Smooth muscle cell (in vitro differentiated cells): Measurements from ENCODE around the gene CCDC73. TPM values are rescaled to one million over a fixed set of nuclear protein-coding genes. Genes with fewer than 3 reads are reported as not detected.

ENCODE experiments used
- DNase-seq: peaks from one replicate; lab custom pipeline; 2025; ENCODE audit not compliant: unreplicated experiment; lab: John Stamatoyannopoulos, UW
- H2AFZ ChIP-seq: fragments of 200-600 bp; sonication (generic); 2 replicates; pipeline ENCODE4 v1.6.0; 2016; ENCODE audit warnings: antibody characterized with exemption, low read depth, mild to moderate bottlenecking
- H3F3A ChIP-seq: fragments of 200-600 bp; sonication (generic); 2 replicates; pipeline ENCODE4 v1.6.0; 2017; ENCODE audit warnings: antibody characterized with exemption, low read depth
- H3K27ac ChIP-seq: fragments of 200-600 bp; sonication (generic); 2 replicates; pipeline ENCODE4 v1.5.1; 2016; ENCODE audit warnings: low read depth, mild to moderate bottlenecking
- H3K27me3 ChIP-seq: fragments of 200-600 bp; sonication (generic); 2 replicates; pipeline ENCODE4 v1.6.1; 2016; ENCODE audit warnings: low read depth, mild to moderate bottlenecking
- H3K36me3 ChIP-seq: fragments of 200-600 bp; sonication (generic); 2 replicates; pipeline ENCODE4 v1.5.1; 2016; ENCODE audit warnings: low read depth
- H3K4me1 ChIP-seq: fragments of 200-600 bp; sonication (generic); 2 replicates; pipeline ENCODE4 v1.5.1; 2016; ENCODE audit warnings: low read depth
- H3K4me2 ChIP-seq: fragments of 200-600 bp; sonication (generic); 2 replicates; pipeline ENCODE4 v1.6.0; 2016; ENCODE audit warnings: mild to moderate bottlenecking
- H3K4me3 ChIP-seq: fragments of 200-600 bp; sonication (generic); 2 replicates; pipeline ENCODE4 v1.5.1; 2016; ENCODE audit warnings: mild to moderate bottlenecking
- H3K79me2 ChIP-seq: fragments of 200-600 bp; sonication (generic); 2 replicates; pipeline ENCODE4 v1.6.0; 2016; ENCODE audit warnings: low read depth, mild to moderate bottlenecking
- H3K9ac ChIP-seq: fragments of 200-600 bp; sonication (generic); 2 replicates; pipeline ENCODE4 v1.6.0; 2016; ENCODE audit warnings: low read depth
- H3K9me3 ChIP-seq: fragments of 200-600 bp; sonication (generic); replicated peaks from 2 replicates; pipeline ENCODE4 v1.5.1; 2016; ENCODE audit warnings: low read depth
- H4K20me1 ChIP-seq: fragments of 200-600 bp; sonication (generic); 2 replicates; pipeline ENCODE4 v1.6.0; 2016; ENCODE audit warnings: low read depth
- CTCF ChIP-seq: fragments of 200-600 bp; sonication (generic); IDR thresholded peaks from 2 replicates; pipeline ENCODE4 v1.5.1; 2017; ENCODE audit warnings: borderline replicate concordance, mild to moderate bottlenecking, antibody characterized with exemption; ENCODE audit not compliant: insufficient read depth, poor library complexity, severe bottlenecking
- WGBS: methylation state at CpG from one replicate; pipeline ENCODE4 v1.1.7; 2016; ENCODE audit warnings: low lambda C conversion rate; 5-methylcytosine and 5-hydroxymethylcytosine counted together
- polyA plus RNA-seq: library from polyadenylated mRNA; unstranded; fragments of >200 nt; fragmentation: Nextera tagmentation; extraction: Ambion mirVana; gene quantifications from 2 replicates; pipeline ENCODE4 v1.2.1, GENCODE V29; 2016
- total RNA-seq: library from RNA; depleted of rRNA; stranded (reverse); fragments of >200 nt; gene quantifications from 2 replicates; pipeline ENCODE4 v1.2.3, GENCODE V29; 2014

The CCDC73 gene
- total and polyA plus RNA-seq, 2 experiments from 2014 or later: not detected

DNA sequence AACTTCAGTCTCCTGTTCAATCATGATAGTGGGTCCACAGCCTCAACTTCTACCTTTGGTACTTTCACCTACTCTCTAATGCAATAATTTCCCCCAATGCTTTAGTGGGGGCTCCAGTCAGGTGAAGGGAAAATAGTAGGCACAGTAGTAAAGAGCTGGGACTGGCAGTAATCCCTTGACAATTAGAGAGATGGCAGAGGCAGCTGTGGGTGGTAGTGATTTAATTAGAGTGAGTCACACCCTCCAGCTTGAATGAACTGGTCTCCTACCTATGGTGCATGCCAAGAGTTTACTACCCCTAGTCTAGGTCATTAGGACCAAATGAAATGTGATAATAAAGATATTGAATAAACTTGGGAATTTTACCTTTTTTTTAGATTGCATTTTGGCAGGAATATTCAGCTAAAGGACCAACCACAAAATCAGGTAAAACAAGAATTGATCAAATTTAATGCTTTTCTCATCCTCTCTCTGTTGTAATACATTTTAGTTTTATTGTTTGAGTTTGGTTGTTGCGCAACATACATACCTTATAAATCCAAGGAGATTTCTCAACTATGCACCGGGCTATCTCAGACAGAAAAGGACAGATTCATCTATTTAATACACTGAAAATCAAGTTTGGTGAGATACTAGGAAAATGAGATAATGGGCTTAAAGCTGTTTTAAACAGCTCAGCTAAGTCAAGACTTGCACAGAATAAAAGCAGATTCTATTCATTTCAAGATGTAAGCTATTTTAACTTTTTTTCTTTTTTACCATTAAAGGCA is 44.2 kb upstream of the CCDC73 start:
- H3K4me1 ChIP-seq: peaks cover 6% of the 10 kb centered on the region
- peak overlapping the region; percentile 38 for H3K4me2 ChIP-seq
- H2AFZ ChIP-seq: no peak overlapping the region
- H3K27ac ChIP-seq: no peak overlapping the region
- WGBS: 74% methylated on average over 2 of the region's 2 CpGs
- no peaks in the 10 kb centered on the region for H4K20me1 ChIP-seq
- no peaks in the 10 kb centered on the region for H3K9me3 ChIP-seq
- DNase-seq: no peak
- no peaks in the 10 kb centered on the region for H3K27me3 ChIP-seq
- no peaks in the 10 kb centered on the region for H3K79me2 ChIP-seq
- H3K9ac ChIP-seq: no peak overlapping the region
- no peak overlapping the region for H3K4me3 ChIP-seq
- no peaks in the 10 kb centered on the region for H3K36me3 ChIP-seq
- TF ChIP-seq CTCF: no peak
- no peaks in the 10 kb centered on the region for H3F3A ChIP-seq

GRCh38 chr11:32836946-32837345 is 42.5 kb upstream of the CCDC73 start:
- H3K9me3 ChIP-seq: no peaks in the 10 kb centered on the region
- no peaks in the 10 kb centered on the region for H4K20me1 ChIP-seq
- H3K9ac ChIP-seq: no peak overlapping the region
- H2AFZ ChIP-seq: no peak overlapping the region
- H3K4me2 ChIP-seq: no peak overlapping the region
- no peak overlapping the region for H3K27ac ChIP-seq
- no peaks in the 10 kb centered on the region for H3K27me3 ChIP-seq
- DNase-seq: no peak
- WGBS: 89% methylated on average over 2 of the region's 2 CpGs
- H3F3A ChIP-seq: no peaks in the 10 kb centered on the region
- H3K36me3 ChIP-seq: no peaks in the 10 kb centered on the region
- TF ChIP-seq CTCF: no peak
- no peak overlapping the region for H3K4me3 ChIP-seq
- H3K4me1 ChIP-seq: peaks cover 6% of the 10 kb centered on the region
- no peaks in the 10 kb centered on the region for H3K79me2 ChIP-seq

GRCh38 chr11:32833921-32834320 is 39.5 kb upstream of the CCDC73 start:
- Histone ChIP-seq H3K4me2 (no peak overlapping the region), H4K20me1 (no peaks in the 10 kb centered on the region), H2AFZ (no peak overlapping the region), H3K79me2 (no peaks in the 10 kb centered on the region), H3K27me3 (peaks cover 19% of the 10 kb centered on the region), H3K4me1 (peaks cover 9% of the 10 kb centered on the region), H3K36me3 (no peaks in the 10 kb centered on the region), H3F3A (no peaks in the 10 kb centered on the region), H3K9me3 (no peaks in the 10 kb centered on the region), H3K9ac (no peak overlapping the region), H3K27ac (no peak overlapping the region), H3K4me3 (no peak overlapping the region)
- WGBS: 85% methylated on average over 1 of the region's 1 CpG
- no peak for TF ChIP-seq CTCF
- no peak for DNase-seq

GRCh38 chr11:32831221-32831620 is 36.8 kb upstream of the CCDC73 start:
- no peaks in the 10 kb centered on the region for H3K9me3 ChIP-seq
- no peak overlapping the region for H3K9ac ChIP-seq
- peaks cover 25% of the 10 kb centered on the region for H3K27me3 ChIP-seq
- no peaks in the 10 kb centered on the region for H4K20me1 ChIP-seq
- peak overlapping the region; percentile 63 for H3K4me3 ChIP-seq
- H2AFZ ChIP-seq: no peak overlapping the region
- no peaks in the 10 kb centered on the region for H3K79me2 ChIP-seq
- H3K4me1 ChIP-seq: peaks cover 7% of the 10 kb centered on the region
- no peak for DNase-seq
- no peaks in the 10 kb centered on the region for H3K36me3 ChIP-seq
- H3K4me2 ChIP-seq: no peak overlapping the region
- 79% methylated on average over 3 of the region's 3 CpGs for WGBS
- no peaks in the 10 kb centered on the region for H3F3A ChIP-seq
- no peak for TF ChIP-seq CTCF
- no peak overlapping the region for H3K27ac ChIP-seq
